Measurements from ENCODE around the gene RHOD.

Gene RHOD

DNA sequence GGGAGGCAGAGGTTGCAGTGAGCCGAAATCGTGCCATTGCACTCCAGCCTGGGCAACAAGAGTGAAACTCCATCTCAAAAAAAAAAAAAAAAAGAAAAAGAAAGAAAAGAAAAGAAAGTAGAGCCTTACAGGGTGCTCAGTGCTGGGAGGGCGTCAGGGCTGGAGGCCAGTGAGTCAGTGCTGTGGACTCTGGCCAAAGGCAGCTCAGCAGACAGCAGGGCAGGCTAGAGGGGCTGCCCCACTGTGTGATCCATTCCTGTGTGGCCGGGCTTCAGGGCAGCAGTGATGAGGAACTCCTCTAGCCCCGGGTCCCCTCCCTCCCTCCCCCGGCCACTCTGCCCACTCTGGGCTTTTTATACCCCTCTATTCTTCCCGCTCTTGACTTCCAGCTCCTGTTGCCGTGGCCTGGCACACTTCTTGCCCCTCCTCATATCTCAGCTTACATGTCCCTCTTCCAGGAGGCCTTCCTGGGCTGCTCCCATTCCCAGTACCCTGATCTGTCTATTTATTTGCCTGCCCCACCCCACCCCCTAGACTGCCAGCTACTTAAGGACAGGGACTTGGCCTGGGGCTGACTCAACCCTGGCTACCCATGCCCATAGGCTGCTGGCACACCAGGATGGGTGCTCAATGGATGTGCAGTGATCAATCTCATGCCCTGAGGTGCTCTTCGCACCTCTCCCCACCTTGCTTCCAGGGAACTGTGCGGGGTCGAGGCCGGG, 23.7 kb upstream of the RHOD start:
- no peak for DNase-seq (ENCODE audit: low read depth in 2 of 2)

DNA sequence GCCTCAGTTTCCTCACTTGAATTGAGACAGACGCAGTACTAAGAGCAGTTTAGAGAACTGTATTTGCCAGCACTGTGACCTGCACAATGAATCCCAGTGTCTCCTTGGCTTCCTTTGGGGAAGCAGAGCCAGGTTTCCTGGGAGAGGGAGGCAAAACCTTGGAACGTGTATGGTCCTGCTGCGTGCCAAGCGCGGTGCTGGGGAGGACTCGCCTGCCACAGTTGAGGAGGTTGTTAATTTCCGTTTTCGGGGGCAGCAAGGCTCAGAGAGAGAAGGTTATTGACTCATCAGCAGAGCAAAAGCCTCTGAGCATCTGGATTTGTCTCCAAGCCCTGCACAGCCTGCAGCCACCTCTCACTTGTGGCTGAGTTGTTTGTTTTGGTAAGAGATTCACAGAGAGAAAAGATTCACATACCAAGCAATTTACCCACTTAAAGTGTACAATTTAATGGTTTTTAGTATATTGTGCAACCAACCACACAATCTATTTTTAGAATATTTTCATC, 22.9 kb upstream of the RHOD start:
- no peak for DNase-seq (ENCODE audit: low read depth in 2 of 2)

DNA sequence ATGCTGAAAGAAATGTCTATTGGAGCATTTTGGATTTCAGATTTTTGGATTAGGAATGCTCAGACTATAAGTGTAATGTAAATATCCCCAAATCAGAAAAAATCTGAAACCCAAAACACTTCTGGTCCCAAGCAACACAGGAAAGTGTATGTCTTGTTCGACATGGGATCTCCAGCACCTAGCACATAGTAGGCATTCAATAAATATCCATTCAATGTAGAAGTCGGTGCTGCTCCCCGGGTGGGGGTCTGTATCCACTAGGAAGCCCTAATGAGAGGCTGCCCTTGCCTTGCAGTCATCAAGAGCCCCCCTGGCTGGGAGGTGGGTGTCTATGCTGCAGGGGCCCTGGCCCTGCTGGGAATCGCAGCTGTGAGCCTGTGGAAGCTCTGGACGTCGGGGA, 22.3 kb upstream of the RHOD start:
- DNase-seq (ENCODE audit: low read depth in 2 of 2): no peak

DNA sequence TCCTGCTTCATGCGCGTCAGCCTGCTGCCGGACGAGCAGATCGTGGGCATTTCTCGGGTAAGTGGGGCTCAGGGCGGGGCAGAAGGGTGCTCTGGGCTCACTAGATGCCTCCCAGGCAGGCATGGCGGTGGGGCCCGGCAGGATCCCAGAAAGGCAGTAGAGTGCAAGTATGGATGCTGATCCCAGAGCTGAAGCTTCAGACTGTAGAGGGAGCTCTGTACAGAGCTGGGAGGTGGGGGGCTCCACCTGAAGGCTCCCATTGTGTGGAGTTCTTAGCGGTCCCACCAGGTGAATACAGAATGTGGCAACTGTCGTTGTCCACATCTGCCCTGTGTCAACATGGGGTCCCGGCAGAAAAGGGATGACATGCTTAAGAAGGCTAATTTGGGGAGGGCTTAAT, 16.5 kb upstream of the RHOD start:
- no peak for DNase-seq (ENCODE audit: low read depth in 2 of 2)

- no peak for DNase-seq (ENCODE audit: low read depth in 2 of 2)
These were observed 15.0 kb upstream of the RHOD start for GRCh38 chr11:67041602-67042001.

- DNase-seq (ENCODE audit: low read depth in 2 of 2): no peak
These were observed 12.9 kb upstream of the RHOD start for GRCh38 chr11:67043572-67044349.

DNA sequence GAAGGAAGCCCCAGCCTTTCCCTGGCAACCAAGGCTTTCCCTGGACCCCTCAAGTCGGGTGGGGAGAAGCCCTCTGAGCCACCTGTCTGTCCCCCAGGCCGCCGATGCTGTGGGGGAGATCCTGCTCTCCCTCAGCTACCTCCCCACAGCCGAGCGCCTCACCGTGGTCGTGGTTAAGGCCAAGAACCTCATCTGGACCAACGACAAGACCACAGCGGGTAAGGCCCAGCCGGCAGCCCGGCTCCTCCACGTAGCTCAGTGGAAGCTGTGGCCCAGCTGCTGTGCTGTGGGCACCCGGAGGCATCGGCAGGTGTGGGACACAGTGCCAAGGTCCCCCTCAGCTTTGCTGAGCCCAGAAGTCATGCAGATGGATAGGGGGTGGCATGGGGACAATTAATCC, 12.2 kb upstream of the RHOD start:
- DNase-seq (ENCODE audit: low read depth in 2 of 2): no peak

GRCh38 chr11:67045314-67045713, 11.3 kb upstream of the RHOD start:
- no peak for DNase-seq (ENCODE audit: low read depth in 2 of 2)

GRCh38 chr11:67048515-67049130, 8.0 kb upstream of the RHOD start:
- no peak for DNase-seq (ENCODE audit: low read depth in 2 of 2)

DNA sequence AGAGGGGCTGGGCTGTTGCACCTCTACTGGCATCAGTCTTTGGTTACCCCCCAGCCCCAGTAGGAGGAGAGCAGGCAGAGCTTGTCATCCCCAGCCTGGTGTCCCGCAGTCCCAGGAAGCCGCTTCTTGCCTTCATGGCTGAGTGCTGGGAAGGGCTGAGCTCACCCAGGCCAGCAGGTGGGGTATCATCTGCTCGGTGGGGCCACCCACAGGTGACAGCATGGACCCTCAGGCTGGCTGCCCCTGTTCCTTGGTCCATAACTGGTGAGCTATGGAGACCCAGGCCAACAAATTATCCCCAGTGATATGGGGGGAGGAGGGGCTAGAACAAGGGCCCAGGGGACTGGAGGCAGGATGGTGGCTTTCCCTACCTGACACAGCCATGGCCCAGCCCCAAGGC, 6.5 kb upstream of the RHOD start:
- no peak for DNase-seq (ENCODE audit: low read depth in 2 of 2)

GRCh38 chr11:67051180-67051893, 5.3 kb upstream of the RHOD start:
- no peak for DNase-seq (ENCODE audit: low read depth in 2 of 2)

GRCh38 chr11:67051945-67052488, 4.6 kb upstream of the RHOD start:
- DNase-seq (ENCODE audit: low read depth in 2 of 2): no peak

- no peak for DNase-seq (ENCODE audit: low read depth in 2 of 2)
These were observed 3.8 kb upstream of the RHOD start for GRCh38 chr11:67052891-67053290.

DNA sequence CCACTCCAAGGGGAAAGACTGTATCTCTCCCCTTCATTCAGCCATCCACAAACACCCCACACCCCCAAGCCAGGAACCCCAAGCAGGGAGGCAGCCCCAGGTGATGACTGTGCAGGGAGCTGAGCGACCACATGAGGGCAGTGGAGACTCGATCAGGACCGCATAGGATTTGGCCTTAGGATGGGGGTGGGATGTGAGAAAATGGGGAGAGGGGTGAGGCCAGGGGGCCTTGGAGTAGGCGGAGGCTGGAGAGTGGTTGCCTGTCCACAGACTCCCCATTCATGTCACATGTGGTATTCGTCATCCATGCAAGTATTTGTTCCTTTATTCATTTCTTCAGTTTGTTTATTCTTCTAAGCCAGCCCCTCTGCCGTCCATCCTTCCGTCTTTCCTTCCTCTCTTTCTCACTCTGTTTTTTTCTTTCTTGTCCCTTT, 2.7 kb upstream of the RHOD start:
- DNase-seq (ENCODE audit: low read depth in 2 of 2): no peak

DNA sequence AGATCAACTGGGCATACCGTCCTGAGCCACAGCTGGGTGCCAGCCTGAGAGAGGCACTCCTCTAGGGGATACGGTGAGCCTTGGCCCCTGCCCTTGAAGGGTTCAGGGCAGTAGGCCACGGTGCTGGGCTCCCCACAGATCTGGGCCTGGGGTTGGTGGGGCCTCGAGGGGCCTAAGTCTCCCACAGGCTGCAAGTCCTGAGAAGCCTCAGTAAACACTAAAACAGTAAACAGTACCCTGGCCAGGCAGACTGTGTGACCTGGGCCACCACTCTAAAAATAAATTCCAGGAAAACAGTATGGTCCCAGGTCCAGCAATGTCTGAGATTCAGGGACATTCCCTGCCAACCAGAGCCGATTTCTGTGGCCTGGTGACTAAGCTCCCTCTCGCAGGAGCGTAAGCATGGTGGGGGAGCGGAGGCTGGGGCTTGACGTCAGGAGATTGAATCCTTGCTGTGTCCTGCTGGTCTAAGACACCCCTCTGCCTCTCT, 2.3 kb upstream of the RHOD start:
- no peak for DNase-seq (ENCODE audit: low read depth in 2 of 2)

DNA sequence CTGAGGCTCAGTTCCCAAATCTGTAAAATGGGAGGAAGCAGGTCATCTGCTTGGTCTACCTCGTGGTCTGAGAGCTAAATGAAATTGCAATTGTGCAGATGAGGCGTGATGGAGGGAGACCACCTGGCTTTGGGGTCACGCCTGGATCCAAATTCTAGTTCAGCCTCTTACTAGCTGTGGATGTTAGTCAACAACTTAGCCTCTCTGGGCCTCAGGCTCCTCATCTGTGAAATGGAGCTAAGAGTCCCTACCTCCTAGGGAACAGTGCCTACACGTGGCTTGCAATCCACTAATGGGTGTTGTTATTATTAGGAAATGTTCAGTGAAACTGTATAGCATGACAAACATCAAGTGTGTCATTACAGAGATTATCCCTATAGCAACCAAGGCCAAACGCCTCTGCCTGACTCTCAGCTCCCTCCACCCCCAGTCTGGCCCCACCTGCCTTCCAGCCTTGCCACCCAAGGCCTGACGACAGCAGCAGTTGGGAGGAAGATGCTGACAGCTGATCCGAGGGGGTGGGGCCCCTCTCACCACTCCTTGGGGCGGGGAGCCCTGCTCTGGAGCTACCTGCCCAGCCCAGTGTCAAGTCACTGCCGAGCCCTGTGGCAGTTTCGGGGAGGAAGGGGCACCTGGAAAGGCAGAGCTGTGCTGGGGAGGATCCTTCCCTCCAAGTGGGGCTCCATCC, 1.7 kb upstream of the RHOD start:
- DNase-seq (ENCODE audit: low read depth in 2 of 2): no peak

- DNase-seq (ENCODE audit: low read depth in 2 of 2): no peak
These were observed 835 bp upstream of the RHOD start for GRCh38 chr11:67055812-67056211.

GRCh38 chr11:67057205-67057672, 592 bp downstream of the RHOD start:
- DNase-seq (ENCODE audit: low read depth in 2 of 2): no peak

DNA sequence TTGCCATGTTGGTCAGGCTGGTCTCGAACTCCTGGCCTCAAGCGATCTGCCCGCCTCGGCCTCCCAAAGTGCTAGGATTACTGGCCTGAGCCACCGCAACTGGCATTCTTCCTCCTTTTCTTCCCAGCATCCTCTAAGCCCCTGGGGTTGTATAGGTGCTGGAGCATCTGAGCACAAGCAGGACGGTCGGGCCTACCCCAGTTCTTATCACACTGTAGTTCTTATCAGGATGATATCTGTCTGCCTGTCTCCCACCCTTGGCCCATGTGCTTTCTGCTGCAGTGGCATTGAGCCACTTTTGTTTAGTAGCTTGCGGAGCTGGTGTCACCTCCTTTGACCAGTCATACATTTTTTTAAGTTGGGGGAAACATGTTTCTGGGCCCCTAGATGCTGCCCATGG, 1.9 kb downstream of the RHOD start:
- no peak for DNase-seq (ENCODE audit: low read depth in 2 of 2)

DNA sequence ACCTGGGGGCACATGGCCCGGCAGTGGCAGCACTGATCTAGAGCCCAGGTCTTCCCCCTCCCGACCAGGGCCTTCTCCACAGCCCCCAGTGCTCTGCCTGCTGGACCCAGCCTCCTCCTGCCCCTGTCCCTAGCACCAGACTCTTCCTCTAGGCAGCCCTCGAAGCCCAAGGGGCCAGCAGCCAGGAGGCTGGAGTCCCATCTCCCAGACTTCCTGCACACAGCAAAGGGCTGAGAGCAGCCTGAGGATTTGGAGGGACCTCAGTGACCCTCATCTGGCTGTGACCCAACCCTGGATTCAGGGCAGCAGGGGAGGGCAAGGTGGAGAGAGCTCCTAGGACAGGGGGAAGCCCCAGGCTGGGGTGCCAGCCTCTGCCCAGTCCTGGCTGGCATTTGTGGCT, 3.0 kb downstream of the RHOD start:
- DNase-seq (ENCODE audit: low read depth in 2 of 2): no peak

- no peak for DNase-seq (ENCODE audit: low read depth in 2 of 2)
These were observed 3.5 kb downstream of the RHOD start for GRCh38 chr11:67060111-67060522.
